Measurements from ENCODE around the gene MFSD2A.

MFSD2A gene

GRCh38 chr1:39927538-39927937 is 27.4 kb upstream of the MFSD2A start:
- in situ Hi-C loops (cut with MboI; ENCODE audit: low sequenced_read_pairs) = no loop called here
- no peak overlapping the region for H3K4me3 ChIP-seq
- H3K27me3 ChIP-seq (ENCODE audit: low read depth) = no peaks in the 10 kb centered on the region
- no peaks in the 10 kb centered on the region for H3K4me1 ChIP-seq
- no peak for DNase-seq (ENCODE audit: low spot score in 2 of 2)
- no peaks in the 10 kb centered on the region for H3K36me3 ChIP-seq (replicated peaks)
- no peaks in the 10 kb centered on the region for H3K9me3 ChIP-seq

- no peak for DNase-seq (ENCODE audit: low spot score in 2 of 2)
- no peak overlapping the region for H3K4me3 ChIP-seq
- no peaks in the 10 kb centered on the region for H3K27me3 ChIP-seq (ENCODE audit: low read depth)
- H3K36me3 ChIP-seq (replicated peaks) = no peaks in the 10 kb centered on the region
- in situ Hi-C loops (cut with MboI; ENCODE audit: low sequenced_read_pairs) = no loop called here
- H3K4me1 ChIP-seq = no peaks in the 10 kb centered on the region
- no peaks in the 10 kb centered on the region for H3K9me3 ChIP-seq
Observed at GRCh38 chr1:39928809-39929587, 25.9 kb upstream of the MFSD2A start.

- no peaks in the 10 kb centered on the region for H3K4me1 ChIP-seq
- no peak for DNase-seq (ENCODE audit: low spot score in 2 of 2)
- H3K27me3 ChIP-seq (ENCODE audit: low read depth) = no peaks in the 10 kb centered on the region
- H3K36me3 ChIP-seq (replicated peaks) = no peaks in the 10 kb centered on the region
- in situ Hi-C loops (cut with MboI; ENCODE audit: low sequenced_read_pairs) = no loop called here
- no peaks in the 10 kb centered on the region; the same call in 1 of the 2 replicates for H3K9me3 ChIP-seq
- H3K4me3 ChIP-seq = no peak overlapping the region
Observed at GRCh38 chr1:39933956-39934941, 20.7 kb upstream of the MFSD2A start.

GRCh38 chr1:39936724-39937491 is 18.0 kb upstream of the MFSD2A start:
- Histone ChIP-seq H3K27me3 (ENCODE audit: low read depth) (no peaks in the 10 kb centered on the region), H3K9me3 (no peaks in the 10 kb centered on the region; the same call in 1 of the 2 replicates), H3K4me1 (no peaks in the 10 kb centered on the region), H3K4me3 (no peak overlapping the region), H3K36me3 (replicated peaks) (no peaks in the 10 kb centered on the region)
- in situ Hi-C loops (cut with MboI; ENCODE audit: low sequenced_read_pairs) = no loop called here
- DNase-seq (ENCODE audit: low spot score in 2 of 2) = no peak

- peaks cover 6% of the 10 kb centered on the region for H3K4me1 ChIP-seq
Observed at GRCh38 chr1:39938856-39939255, 16.1 kb upstream of the MFSD2A start.

GRCh38 chr1:39940253-39940652 is 14.7 kb upstream of the MFSD2A start:
- H3K36me3 ChIP-seq (replicated peaks) = no peaks in the 10 kb centered on the region
- H3K4me3 ChIP-seq = no peak overlapping the region
- no peaks in the 10 kb centered on the region; the same call in 1 of the 2 replicates for H3K9me3 ChIP-seq
- H3K4me1 ChIP-seq = peaks cover 6% of the 10 kb centered on the region
- no peaks in the 10 kb centered on the region for H3K27me3 ChIP-seq (ENCODE audit: low read depth)
- in situ Hi-C loops (cut with MboI; ENCODE audit: low sequenced_read_pairs) = no loop called here
- DNase-seq (ENCODE audit: low spot score in 2 of 2) = no peak

More at GRCh38 chr1:39938856-39939255, 16.1 kb upstream of the MFSD2A start:
- Histone ChIP-seq H3K36me3 (replicated peaks) (no peaks in the 10 kb centered on the region), H3K9me3 (no peaks in the 10 kb centered on the region; the same call in 1 of the 2 replicates), H3K4me3 (no peak overlapping the region), H3K27me3 (ENCODE audit: low read depth) (no peaks in the 10 kb centered on the region)
- in situ Hi-C loops (cut with MboI; ENCODE audit: low sequenced_read_pairs) = no loop called here
- no peak for DNase-seq (ENCODE audit: low spot score in 2 of 2)

- H3K27me3 ChIP-seq (ENCODE audit: low read depth) = no peaks in the 10 kb centered on the region
- H3K4me3 ChIP-seq = no peak overlapping the region
- in situ Hi-C loops (cut with MboI; ENCODE audit: low sequenced_read_pairs) = no loop called here
- DNase-seq (ENCODE audit: low spot score in 2 of 2) = no peak
- H3K36me3 ChIP-seq (replicated peaks) = no peaks in the 10 kb centered on the region
- no peaks in the 10 kb centered on the region for H3K9me3 ChIP-seq
- H3K4me1 ChIP-seq = peaks cover 6% of the 10 kb centered on the region
Observed at GRCh38 chr1:39940980-39941871, 13.7 kb upstream of the MFSD2A start.

- Histone ChIP-seq H3K4me1 (peaks cover 6% of the 10 kb centered on the region), H3K36me3 (replicated peaks) (no peaks in the 10 kb centered on the region), H3K9me3 (no peaks in the 10 kb centered on the region), H3K4me3 (no peak overlapping the region), H3K27me3 (ENCODE audit: low read depth) (no peaks in the 10 kb centered on the region)
- in situ Hi-C loops (cut with MboI; ENCODE audit: low sequenced_read_pairs) = no loop called here
- DNase-seq (ENCODE audit: low spot score in 2 of 2) = no peak
Observed at GRCh38 chr1:39943471-39944290, 11.3 kb upstream of the MFSD2A start.

- Histone ChIP-seq H3K36me3 (replicated peaks) (no peaks in the 10 kb centered on the region), H3K9me3 (no peaks in the 10 kb centered on the region), H3K4me3 (no peak overlapping the region), H3K27me3 (ENCODE audit: low read depth) (no peaks in the 10 kb centered on the region), H3K4me1 (peaks cover 10% of the 10 kb centered on the region)
- in situ Hi-C loops (cut with MboI; ENCODE audit: low sequenced_read_pairs) = no loop called here
- no peak for DNase-seq (ENCODE audit: low spot score in 2 of 2)
Observed at GRCh38 chr1:39944410-39945112, 10.4 kb upstream of the MFSD2A start.

GRCh38 chr1:39946216-39946615 is 8.7 kb upstream of the MFSD2A start:
- no peaks in the 10 kb centered on the region for H3K9me3 ChIP-seq
- in situ Hi-C loops (cut with MboI; ENCODE audit: low sequenced_read_pairs) = no loop called here

GRCh38 chr1:39947260-39947659 is 7.7 kb upstream of the MFSD2A start:
- no peak for DNase-seq (ENCODE audit: low spot score in 2 of 2)
- Histone ChIP-seq H3K9me3 (no peaks in the 10 kb centered on the region), H3K27me3 (ENCODE audit: low read depth) (no peaks in the 10 kb centered on the region), H3K4me3 (no peak overlapping the region), H3K36me3 (replicated peaks) (no peaks in the 10 kb centered on the region), H3K4me1 (peaks cover 20% of the 10 kb centered on the region)
- in situ Hi-C loops (cut with MboI; ENCODE audit: low sequenced_read_pairs) = no loop called here

More at GRCh38 chr1:39946216-39946615, 8.7 kb upstream of the MFSD2A start:
- Histone ChIP-seq H3K4me3 (no peak overlapping the region), H3K4me1 (peaks cover 17% of the 10 kb centered on the region), H3K27me3 (ENCODE audit: low read depth) (no peaks in the 10 kb centered on the region), H3K36me3 (replicated peaks) (no peaks in the 10 kb centered on the region)
- no peak for DNase-seq (ENCODE audit: low spot score in 2 of 2)
